ENCODE data around the gene DACH1.

The DACH1 gene

GRCh38 chr13:71798707-71799106, 68.3 kb downstream of the DACH1 start:
- Histone ChIP-seq H3K36me3 (ENCODE audit: insufficient read depth) (no peaks in the 10 kb centered on the region), H3K4me3 (IDR thresholded peaks at IDR 0.05; ENCODE audit: insufficient read depth, low read depth, low read length) (no peak overlapping the region), H3K27ac (no peak overlapping the region), H3K4me2 (no peak overlapping the region), H3K79me2 (ENCODE audit: insufficient read depth, low read depth) (no peaks in the 10 kb centered on the region), H4K20me1 (ENCODE audit: insufficient read depth) (no peaks in the 10 kb centered on the region), H3K27me3 (ENCODE audit: insufficient read depth, low read depth) (no peaks in the 10 kb centered on the region), H3K9ac (no peak overlapping the region), H2AFZ (ENCODE audit: low read depth) (no peak overlapping the region), H3K4me1 (ENCODE audit: low read depth, poor library complexity, severe bottlenecking) (no peaks in the 10 kb centered on the region)
- TF ChIP-seq CTCF (conservative IDR thresholded peaks at IDR 0.05; ENCODE audit: low read depth, low read length) = no peak

GRCh38 chr13:71797517-71797916, 69.5 kb downstream of the DACH1 start:
- Histone ChIP-seq H3K27me3 (ENCODE audit: insufficient read depth, low read depth) (no peaks in the 10 kb centered on the region), H2AFZ (ENCODE audit: low read depth) (no peak overlapping the region)

GRCh38 chr13:71789693-71790329, 77.2 kb downstream of the DACH1 start:
- no peak for TF ChIP-seq CTCF (conservative IDR thresholded peaks at IDR 0.05; ENCODE audit: low read depth, low read length)
- Histone ChIP-seq H3K27me3 (ENCODE audit: insufficient read depth, low read depth) (no peaks in the 10 kb centered on the region), H4K20me1 (ENCODE audit: insufficient read depth) (no peaks in the 10 kb centered on the region), H2AFZ (ENCODE audit: low read depth) (no peak overlapping the region), H3K4me3 (IDR thresholded peaks at IDR 0.05; ENCODE audit: insufficient read depth, low read depth, low read length) (no peak overlapping the region), H3K4me1 (ENCODE audit: low read depth, poor library complexity, severe bottlenecking) (no peaks in the 10 kb centered on the region), H3K79me2 (ENCODE audit: insufficient read depth, low read depth) (no peaks in the 10 kb centered on the region), H3K9ac (no peak overlapping the region), H3K27ac (no peak overlapping the region), H3K36me3 (ENCODE audit: insufficient read depth) (no peaks in the 10 kb centered on the region), H3K4me2 (no peak overlapping the region)

More at GRCh38 chr13:71797517-71797916, 69.5 kb downstream of the DACH1 start:
- no peak overlapping the region for H3K9ac ChIP-seq
- no peaks in the 10 kb centered on the region for H3K36me3 ChIP-seq (ENCODE audit: insufficient read depth)
- no peak overlapping the region for H3K27ac ChIP-seq
- no peak overlapping the region for H3K4me3 ChIP-seq (IDR thresholded peaks at IDR 0.05; ENCODE audit: insufficient read depth, low read depth, low read length)
- no peaks in the 10 kb centered on the region for H4K20me1 ChIP-seq (ENCODE audit: insufficient read depth)
- no peak for TF ChIP-seq CTCF (conservative IDR thresholded peaks at IDR 0.05; ENCODE audit: low read depth, low read length)
- H3K4me2 ChIP-seq = no peak overlapping the region
- no peaks in the 10 kb centered on the region for H3K4me1 ChIP-seq (ENCODE audit: low read depth, poor library complexity, severe bottlenecking)
- H3K79me2 ChIP-seq (ENCODE audit: insufficient read depth, low read depth) = no peaks in the 10 kb centered on the region

GRCh38 chr13:71789037-71789436, 78.0 kb downstream of the DACH1 start:
- no peaks in the 10 kb centered on the region for H3K79me2 ChIP-seq (ENCODE audit: insufficient read depth, low read depth)
- no peaks in the 10 kb centered on the region for H3K27me3 ChIP-seq (ENCODE audit: insufficient read depth, low read depth)
- H3K27ac ChIP-seq = no peak overlapping the region
- H2AFZ ChIP-seq (ENCODE audit: low read depth) = no peak overlapping the region
- H3K36me3 ChIP-seq (ENCODE audit: insufficient read depth) = no peaks in the 10 kb centered on the region
- H3K4me1 ChIP-seq (ENCODE audit: low read depth, poor library complexity, severe bottlenecking) = no peaks in the 10 kb centered on the region
- H3K4me2 ChIP-seq = no peak overlapping the region
- no peaks in the 10 kb centered on the region for H4K20me1 ChIP-seq (ENCODE audit: insufficient read depth)
- no peak overlapping the region for H3K9ac ChIP-seq
- TF ChIP-seq CTCF (conservative IDR thresholded peaks at IDR 0.05; ENCODE audit: low read depth, low read length) = no peak
- no peak overlapping the region for H3K4me3 ChIP-seq (IDR thresholded peaks at IDR 0.05; ENCODE audit: insufficient read depth, low read depth, low read length)

Measured in KMS-11 (cell line).